Measurements from ENCODE around the gene DHH.

Gene DHH

DNA sequence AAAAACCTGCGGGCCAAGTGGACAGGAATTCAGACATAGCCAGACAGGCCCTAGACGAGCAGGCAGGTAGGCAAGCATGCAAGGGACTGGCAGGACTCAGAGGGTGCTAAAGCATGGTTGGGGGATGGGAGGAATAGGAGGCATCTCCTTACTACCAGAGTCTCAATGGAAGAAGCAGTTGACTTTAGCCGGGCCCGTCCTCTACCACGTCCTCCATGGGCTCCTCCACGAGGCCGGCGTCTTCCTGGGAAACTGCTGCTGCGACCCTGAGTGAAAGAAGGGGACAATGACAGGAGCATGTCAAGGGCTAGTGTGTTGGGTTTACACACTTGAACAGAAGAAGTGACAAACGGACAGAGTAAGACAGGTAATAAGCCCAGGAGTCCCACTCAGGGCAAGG, 45.6 kb downstream of the DHH start:
- no peak for DNase-seq (ENCODE audit: low read depth in 1 of 2, low spot score in 1 of 2)
- Histone ChIP-seq H3K4me3 (replicated peaks; ENCODE audit: insufficient read depth, low read length) (no peak overlapping the region), H3K27ac (replicated peaks) (no peak overlapping the region), H3K27me3 (ENCODE audit: insufficient read depth, poor library complexity, severe bottlenecking) (no peaks in the 10 kb centered on the region)
- TF ChIP-seq POLR2AphosphoS5 (IDR thresholded peaks at IDR 0.05; ENCODE audit: low read depth) = no peak
- TF ChIP-seq, protein P1, sequence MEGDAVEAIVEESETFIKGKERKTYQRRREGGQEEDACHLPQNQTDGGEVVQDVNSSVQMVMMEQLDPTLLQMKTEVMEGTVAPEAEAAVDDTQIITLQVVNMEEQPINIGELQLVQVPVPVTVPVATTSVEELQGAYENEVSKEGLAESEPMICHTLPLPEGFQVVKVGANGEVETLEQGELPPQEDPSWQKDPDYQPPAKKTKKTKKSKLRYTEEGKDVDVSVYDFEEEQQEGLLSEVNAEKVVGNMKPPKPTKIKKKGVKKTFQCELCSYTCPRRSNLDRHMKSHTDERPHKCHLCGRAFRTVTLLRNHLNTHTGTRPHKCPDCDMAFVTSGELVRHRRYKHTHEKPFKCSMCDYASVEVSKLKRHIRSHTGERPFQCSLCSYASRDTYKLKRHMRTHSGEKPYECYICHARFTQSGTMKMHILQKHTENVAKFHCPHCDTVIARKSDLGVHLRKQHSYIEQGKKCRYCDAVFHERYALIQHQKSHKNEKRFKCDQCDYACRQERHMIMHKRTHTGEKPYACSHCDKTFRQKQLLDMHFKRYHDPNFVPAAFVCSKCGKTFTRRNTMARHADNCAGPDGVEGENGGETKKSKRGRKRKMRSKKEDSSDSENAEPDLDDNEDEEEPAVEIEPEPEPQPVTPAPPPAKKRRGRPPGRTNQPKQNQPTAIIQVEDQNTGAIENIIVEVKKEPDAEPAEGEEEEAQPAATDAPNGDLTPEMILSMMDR (IDR thresholded peaks at IDR 0.05; ENCODE audit: insufficient read depth, low read length) = no peak
- TF ChIP-seq SPI1 (IDR thresholded peaks at IDR 0.05; ENCODE audit: borderline replicate concordance, low read depth) = no peak
- TF ChIP-seq, protein P2, sequence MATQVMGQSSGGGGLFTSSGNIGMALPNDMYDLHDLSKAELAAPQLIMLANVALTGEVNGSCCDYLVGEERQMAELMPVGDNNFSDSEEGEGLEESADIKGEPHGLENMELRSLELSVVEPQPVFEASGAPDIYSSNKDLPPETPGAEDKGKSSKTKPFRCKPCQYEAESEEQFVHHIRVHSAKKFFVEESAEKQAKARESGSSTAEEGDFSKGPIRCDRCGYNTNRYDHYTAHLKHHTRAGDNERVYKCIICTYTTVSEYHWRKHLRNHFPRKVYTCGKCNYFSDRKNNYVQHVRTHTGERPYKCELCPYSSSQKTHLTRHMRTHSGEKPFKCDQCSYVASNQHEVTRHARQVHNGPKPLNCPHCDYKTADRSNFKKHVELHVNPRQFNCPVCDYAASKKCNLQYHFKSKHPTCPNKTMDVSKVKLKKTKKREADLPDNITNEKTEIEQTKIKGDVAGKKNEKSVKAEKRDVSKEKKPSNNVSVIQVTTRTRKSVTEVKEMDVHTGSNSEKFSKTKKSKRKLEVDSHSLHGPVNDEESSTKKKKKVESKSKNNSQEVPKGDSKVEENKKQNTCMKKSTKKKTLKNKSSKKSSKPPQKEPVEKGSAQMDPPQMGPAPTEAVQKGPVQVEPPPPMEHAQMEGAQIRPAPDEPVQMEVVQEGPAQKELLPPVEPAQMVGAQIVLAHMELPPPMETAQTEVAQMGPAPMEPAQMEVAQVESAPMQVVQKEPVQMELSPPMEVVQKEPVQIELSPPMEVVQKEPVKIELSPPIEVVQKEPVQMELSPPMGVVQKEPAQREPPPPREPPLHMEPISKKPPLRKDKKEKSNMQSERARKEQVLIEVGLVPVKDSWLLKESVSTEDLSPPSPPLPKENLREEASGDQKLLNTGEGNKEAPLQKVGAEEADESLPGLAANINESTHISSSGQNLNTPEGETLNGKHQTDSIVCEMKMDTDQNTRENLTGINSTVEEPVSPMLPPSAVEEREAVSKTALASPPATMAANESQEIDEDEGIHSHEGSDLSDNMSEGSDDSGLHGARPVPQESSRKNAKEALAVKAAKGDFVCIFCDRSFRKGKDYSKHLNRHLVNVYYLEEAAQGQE (IDR thresholded peaks at IDR 0.05; ENCODE audit: insufficient replicate concordance, low read depth) = no peak
- TF ChIP-seq GABPA (IDR thresholded peaks at IDR 0.05; ENCODE audit: low read depth) = no peak

- TF ChIP-seq, protein P1 (IDR thresholded peaks at IDR 0.05; ENCODE audit: insufficient read depth, low read length) = no peak
- TF ChIP-seq, protein P2 (IDR thresholded peaks at IDR 0.05; ENCODE audit: insufficient replicate concordance, low read depth) = no peak
- TF ChIP-seq GABPA (IDR thresholded peaks at IDR 0.05; ENCODE audit: low read depth) (no peak), SPI1 (IDR thresholded peaks at IDR 0.05; ENCODE audit: borderline replicate concordance, low read depth) (no peak)
- Histone ChIP-seq H3K27ac (replicated peaks) (no peak overlapping the region), H3K27me3 (ENCODE audit: insufficient read depth, poor library complexity, severe bottlenecking) (no peaks in the 10 kb centered on the region), H3K4me3 (replicated peaks; ENCODE audit: insufficient read depth, low read length) (no peak overlapping the region)
- DNase-seq (ENCODE audit: low read depth in 1 of 2, low spot score in 1 of 2) = no peak
These were observed 48.3 kb downstream of the DHH start for GRCh38 chr12:49046129-49046895.

- no peak overlapping the region for H3K27ac ChIP-seq (replicated peaks)
- H3K27me3 ChIP-seq (ENCODE audit: insufficient read depth, poor library complexity, severe bottlenecking) = no peaks in the 10 kb centered on the region
- H3K4me3 ChIP-seq (replicated peaks; ENCODE audit: insufficient read depth, low read length) = no peak overlapping the region
- no peak for DNase-seq (ENCODE audit: low read depth in 1 of 2, low spot score in 1 of 2)
- TF ChIP-seq POLR2AphosphoS5 (IDR thresholded peaks at IDR 0.05; ENCODE audit: low read depth) (no peak), GABPA (IDR thresholded peaks at IDR 0.05; ENCODE audit: low read depth) (no peak), SPI1 (IDR thresholded peaks at IDR 0.05; ENCODE audit: borderline replicate concordance, low read depth) (no peak)
- TF ChIP-seq, protein P2 (IDR thresholded peaks at IDR 0.05; ENCODE audit: insufficient replicate concordance, low read depth) = no peak
- TF ChIP-seq, protein P1 (IDR thresholded peaks at IDR 0.05; ENCODE audit: insufficient read depth, low read length) = no peak
These were observed 49.9 kb downstream of the DHH start for GRCh38 chr12:49044660-49045059.

All from HL-60 (cell line).